K562 (cell line): ENCODE data around the gene ABHD8. TPM values are rescaled to one million over a fixed set of nuclear protein-coding genes. Genes with fewer than 3 reads are reported as not detected.

Experiments used
- CBFA2T2 ChIP-seq: fragments of 450-650 bp; conservative IDR thresholded peaks from 2 replicates; pipeline ENCODE4 v1.6.1; 2017; ENCODE audit warnings: mild to moderate bottlenecking
- CREBBP ChIP-seq: IDR thresholded peaks from one replicate; pipeline ENCODE4 v1.6.1; 2012; ENCODE audit warnings: low read depth, mild to moderate bottlenecking, control low read depth, inconsistent platforms, low read length
- FOXK1 ChIP-seq: sonication (generic); formaldehyde crosslinking; IDR thresholded peaks from 2 replicates; pipeline ENCODE4 v1.8.0; 2022; ENCODE audit warnings: missing genetic modification reagents, mild to moderate bottlenecking, borderline replicate concordance
- HMG20B ChIP-seq: fragments of 250-450 bp; sonication (Bioruptor Pico); IDR thresholded peaks from 2 replicates; pipeline ENCODE4 v1.5.0; 2021; ENCODE audit warnings: mild to moderate bottlenecking
- HMGN3 ChIP-seq: IDR thresholded peaks from 2 replicates; pipeline ENCODE4 v1.6.1; 2011; ENCODE audit warnings: borderline replicate concordance, low read depth, mild to moderate bottlenecking, mixed read lengths, low read length; ENCODE audit not compliant: insufficient read length; ENCODE audit errors: extremely low read depth
- JUN ChIP-seq, 2 experiments: sonication (generic) in 1 of 2; formaldehyde crosslinking in 1 of 2; IDR thresholded peaks; 2 replicates each; pipeline versions ENCODE4 v1.6.1 to v1.8.0; 2012 to 2022; ENCODE audit warnings: borderline replicate concordance in 2 of 2, mild to moderate bottlenecking in 2 of 2, improper control_type of control experiment in 1 of 2, low read depth in 1 of 2, low read length in 1 of 2, missing genetic modification reagents in 1 of 2
- MTA3 ChIP-seq: fragments of 450-650 bp; formaldehyde crosslinking; IDR thresholded peaks from 2 replicates; pipeline ENCODE4 v1.6.1; 2017; ENCODE audit warnings: mild to moderate bottlenecking, borderline replicate concordance
- STAG1 ChIP-seq: sonication (generic); formaldehyde crosslinking; IDR thresholded peaks from 2 replicates; pipeline ENCODE4 v1.5.0; 2020; ENCODE audit warnings: missing genetic modification reagents, borderline replicate concordance
- TAF1 ChIP-seq: IDR thresholded peaks from 2 replicates; pipeline ENCODE4 v1.6.1; 2011; ENCODE audit warnings: mild to moderate bottlenecking, low read length, moderate library complexity; ENCODE audit not compliant: insufficient read depth, control insufficient read depth, severe bottlenecking; ENCODE audit errors: extremely low read depth
- TCF15 ChIP-seq: fragments of 250-450 bp; sonication (Bioruptor Pico); IDR thresholded peaks from 2 replicates; pipeline ENCODE4 v1.8.0; 2022; ENCODE audit warnings: moderate library complexity, mild to moderate bottlenecking, inconsistent platforms
- THAP12 ChIP-seq: fragments of 250-450 bp; sonication (Bioruptor Pico); IDR thresholded peaks from 2 replicates; pipeline ENCODE4 v1.9.0; 2021; ENCODE audit warnings: mild to moderate bottlenecking, inconsistent platforms
- ZNF133 ChIP-seq: fragments of 250-450 bp; sonication (Bioruptor Pico); IDR thresholded peaks from 2 replicates; pipeline ENCODE4 v1.4.0; 2020; ENCODE audit warnings: mild to moderate bottlenecking
- ZNF263 ChIP-seq: sonication (generic); formaldehyde crosslinking; IDR thresholded peaks from 2 replicates; pipeline ENCODE4 v1.8.0; 2022; ENCODE audit warnings: mild to moderate bottlenecking, missing genetic modification reagents, borderline replicate concordance
- polyA plus RNA-seq, 8 experiments: library from polyadenylated mRNA; depleted of rRNA in 4 of 8; stranded (reverse) in 5 of 8; unstranded in 3 of 8; fragments of >200 nt; fragmentation: Nextera tagmentation in 2 of 8; fragmentation: Illumina TruSeq in 1 of 8; extraction: Ambion mirVana in 2 of 8; extraction: Trizol in 1 of 8; gene quantifications; 2 replicates each; pipeline versions ENCODE4 v1.2.1 to v1.2.3, GENCODE V29; 2011 to 2014; ENCODE audit warnings: inconsistent platforms in 1 of 8, missing spikeins in 1 of 8
- total RNA-seq, 7 experiments: library from RNA; depleted of rRNA in 6 of 7; stranded (reverse); fragments of >200 nt in 6 of 7; fragmentation: Illumina TruSeq in 2 of 7; extraction: Trizol in 2 of 7; gene quantifications; 2 replicates each; pipeline versions ENCODE4 v1.2.1 to v1.2.3, GENCODE V29; 2011 to 2021; ENCODE audit warnings: low replicate concordance in 1 of 7
- TF ChIP-seq, protein P1 (sequence below): fragments of 250-450 bp; sonication (Bioruptor Pico); IDR thresholded peaks from 2 replicates; pipeline ENCODE4 v1.8.0; 2021; ENCODE audit warnings: moderate library complexity, mild to moderate bottlenecking, inconsistent platforms
- TF ChIP-seq, protein P2 (sequence below), 2 experiments: fragments of 450-650 bp; conservative IDR thresholded peaks; 2 replicates each; pipeline ENCODE4 v1.6.1; 2017; ENCODE audit warnings: mild to moderate bottlenecking in 2 of 2, moderate library complexity in 2 of 2
- TF ChIP-seq, protein P3 (sequence below): sonication (generic); formaldehyde crosslinking; IDR thresholded peaks from 2 replicates; pipeline ENCODE4 v1.8.1; 2023; ENCODE audit warnings: mild to moderate bottlenecking, missing genetic modification reagents

The ABHD8 gene
- total and polyA plus RNA-seq, 9 of the 15 experiments (the other 6 are each of a cell fraction or from before 2014, with no cell fraction given), result 0.04 to 6.6 (median 2.0) TPM; not detected in 1

GRCh38 chr19:17282488-17283125 lies 20.6 kb downstream of the ABHD8 start (continued):
- TF ChIP-seq THAP12 (no peak), TCF15 (CRISPR knock-in tag) (no peak), HMG20B (CRISPR knock-in tag) (no peak), MTA3 (peak; percentile 88), ZNF133 (CRISPR knock-in tag) (no peak), CBFA2T2 (no peak), HMGN3 (peak; percentile 41), FOXK1 (CRISPR knock-in tag) (no peak), STAG1 (CRISPR knock-in tag) (peak; percentile 94), JUN (IDR thresholded peaks at IDR 0.05; ENCODE audit: borderline replicate concordance, low read depth, low read length) (no peak), JUN (CRISPR knock-in tag; IDR thresholded peaks at IDR 0.05; ENCODE audit: borderline replicate concordance) (no peak), ZNF263 (no peak), CREBBP (no peak), TAF1 (peak; percentile 32)
- TF ChIP-seq, protein P1, sequence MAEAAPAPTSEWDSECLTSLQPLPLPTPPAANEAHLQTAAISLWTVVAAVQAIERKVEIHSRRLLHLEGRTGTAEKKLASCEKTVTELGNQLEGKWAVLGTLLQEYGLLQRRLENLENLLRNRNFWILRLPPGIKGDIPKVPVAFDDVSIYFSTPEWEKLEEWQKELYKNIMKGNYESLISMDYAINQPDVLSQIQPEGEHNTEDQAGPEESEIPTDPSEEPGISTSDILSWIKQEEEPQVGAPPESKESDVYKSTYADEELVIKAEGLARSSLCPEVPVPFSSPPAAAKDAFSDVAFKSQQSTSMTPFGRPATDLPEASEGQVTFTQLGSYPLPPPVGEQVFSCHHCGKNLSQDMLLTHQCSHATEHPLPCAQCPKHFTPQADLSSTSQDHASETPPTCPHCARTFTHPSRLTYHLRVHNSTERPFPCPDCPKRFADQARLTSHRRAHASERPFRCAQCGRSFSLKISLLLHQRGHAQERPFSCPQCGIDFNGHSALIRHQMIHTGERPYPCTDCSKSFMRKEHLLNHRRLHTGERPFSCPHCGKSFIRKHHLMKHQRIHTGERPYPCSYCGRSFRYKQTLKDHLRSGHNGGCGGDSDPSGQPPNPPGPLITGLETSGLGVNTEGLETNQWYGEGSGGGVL (CRISPR knock-in tag), result no peak
- TF ChIP-seq, protein P2, sequence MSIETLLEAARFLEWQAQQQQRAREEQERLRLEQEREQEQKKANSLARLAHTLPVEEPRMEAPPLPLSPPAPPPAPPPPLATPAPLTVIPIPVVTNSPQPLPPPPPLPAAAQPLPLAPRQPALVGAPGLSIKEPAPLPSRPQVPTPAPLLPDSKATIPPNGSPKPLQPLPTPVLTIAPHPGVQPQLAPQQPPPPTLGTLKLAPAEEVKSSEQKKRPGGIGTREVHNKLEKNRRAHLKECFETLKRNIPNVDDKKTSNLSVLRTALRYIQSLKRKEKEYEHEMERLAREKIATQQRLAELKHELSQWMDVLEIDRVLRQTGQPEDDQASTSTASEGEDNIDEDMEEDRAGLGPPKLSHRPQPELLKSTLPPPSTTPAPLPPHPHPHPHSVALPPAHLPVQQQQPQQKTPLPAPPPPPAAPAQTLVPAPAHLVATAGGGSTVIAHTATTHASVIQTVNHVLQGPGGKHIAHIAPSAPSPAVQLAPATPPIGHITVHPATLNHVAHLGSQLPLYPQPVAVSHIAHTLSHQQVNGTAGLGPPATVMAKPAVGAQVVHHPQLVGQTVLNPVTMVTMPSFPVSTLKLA (conservative IDR thresholded peaks at IDR 0.05), result peak in 1 of 2 experiments; percentile 31; a peak in 1 of 4 replicates
- TF ChIP-seq, protein P3, sequence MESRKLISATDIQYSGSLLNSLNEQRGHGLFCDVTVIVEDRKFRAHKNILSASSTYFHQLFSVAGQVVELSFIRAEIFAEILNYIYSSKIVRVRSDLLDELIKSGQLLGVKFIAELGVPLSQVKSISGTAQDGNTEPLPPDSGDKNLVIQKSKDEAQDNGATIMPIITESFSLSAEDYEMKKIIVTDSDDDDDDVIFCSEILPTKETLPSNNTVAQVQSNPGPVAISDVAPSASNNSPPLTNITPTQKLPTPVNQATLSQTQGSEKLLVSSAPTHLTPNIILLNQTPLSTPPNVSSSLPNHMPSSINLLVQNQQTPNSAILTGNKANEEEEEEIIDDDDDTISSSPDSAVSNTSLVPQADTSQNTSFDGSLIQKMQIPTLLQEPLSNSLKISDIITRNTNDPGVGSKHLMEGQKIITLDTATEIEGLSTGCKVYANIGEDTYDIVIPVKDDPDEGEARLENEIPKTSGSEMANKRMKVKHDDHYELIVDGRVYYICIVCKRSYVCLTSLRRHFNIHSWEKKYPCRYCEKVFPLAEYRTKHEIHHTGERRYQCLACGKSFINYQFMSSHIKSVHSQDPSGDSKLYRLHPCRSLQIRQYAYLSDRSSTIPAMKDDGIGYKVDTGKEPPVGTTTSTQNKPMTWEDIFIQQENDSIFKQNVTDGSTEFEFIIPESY (CRISPR knock-in tag), result peak; percentile 75; the same call in 1 of the 2 replicates
